GM12872 (cell line): ENCODE results near the gene TSSK3.

Experiments
- TF ChIP-seq, protein P1 (sequence below): IDR thresholded peaks from 3 replicates; pipeline ENCODE4 v1.5.1; 2011; ENCODE audit warnings: low read depth, mild to moderate bottlenecking, low read length, moderate library complexity; ENCODE audit not compliant: insufficient read depth

The TSSK3 gene

DNA sequence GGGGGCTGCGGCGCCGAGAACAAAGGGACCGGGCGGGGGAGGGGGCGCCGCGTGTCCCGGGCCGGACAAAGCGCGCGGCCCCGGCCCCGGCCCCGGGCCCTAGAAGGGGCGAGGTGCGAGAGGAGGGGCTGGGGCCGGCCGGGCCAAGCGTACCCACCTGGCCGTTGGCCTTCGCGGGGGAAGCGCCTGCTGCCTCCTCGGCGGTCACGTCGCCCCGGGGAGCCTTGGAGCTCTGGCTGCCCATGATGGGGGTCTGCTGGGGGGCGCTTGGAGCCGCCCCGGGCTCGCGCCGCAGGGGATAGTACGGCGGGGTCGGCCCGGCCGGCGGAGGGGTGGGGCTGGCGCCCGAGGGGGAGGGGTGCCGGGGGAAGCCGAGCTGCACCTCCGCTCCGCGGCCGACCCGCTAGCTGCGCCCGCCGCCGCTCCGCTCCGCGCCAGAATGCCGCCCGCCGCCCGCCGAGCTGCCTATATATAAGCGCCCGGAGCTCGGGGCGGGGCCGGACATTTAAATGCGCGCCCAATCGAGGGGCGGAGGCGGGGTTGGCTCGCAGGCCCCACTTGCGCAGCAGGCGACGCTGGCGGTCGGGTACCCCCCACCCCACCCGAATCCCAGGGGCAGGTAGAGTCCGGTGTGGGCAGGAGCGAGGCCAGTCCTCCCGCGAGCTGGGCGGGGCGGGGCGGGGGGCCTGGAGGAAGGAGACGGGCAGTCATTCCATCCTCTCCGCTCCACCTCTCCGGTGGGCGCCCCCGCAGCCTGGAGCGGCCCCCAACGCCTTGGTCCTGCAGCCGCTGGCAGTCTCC, 26.3 kb upstream of the TSSK3 start, which contains the start of gene MARCKSL1:
Gene MARCKSL1, minus strand, starts transcription at position 444 of the 801 bp plus-strand sequence. Its CDS starts 200 bp downstream, at position 244.
- TF ChIP-seq, protein P1, sequence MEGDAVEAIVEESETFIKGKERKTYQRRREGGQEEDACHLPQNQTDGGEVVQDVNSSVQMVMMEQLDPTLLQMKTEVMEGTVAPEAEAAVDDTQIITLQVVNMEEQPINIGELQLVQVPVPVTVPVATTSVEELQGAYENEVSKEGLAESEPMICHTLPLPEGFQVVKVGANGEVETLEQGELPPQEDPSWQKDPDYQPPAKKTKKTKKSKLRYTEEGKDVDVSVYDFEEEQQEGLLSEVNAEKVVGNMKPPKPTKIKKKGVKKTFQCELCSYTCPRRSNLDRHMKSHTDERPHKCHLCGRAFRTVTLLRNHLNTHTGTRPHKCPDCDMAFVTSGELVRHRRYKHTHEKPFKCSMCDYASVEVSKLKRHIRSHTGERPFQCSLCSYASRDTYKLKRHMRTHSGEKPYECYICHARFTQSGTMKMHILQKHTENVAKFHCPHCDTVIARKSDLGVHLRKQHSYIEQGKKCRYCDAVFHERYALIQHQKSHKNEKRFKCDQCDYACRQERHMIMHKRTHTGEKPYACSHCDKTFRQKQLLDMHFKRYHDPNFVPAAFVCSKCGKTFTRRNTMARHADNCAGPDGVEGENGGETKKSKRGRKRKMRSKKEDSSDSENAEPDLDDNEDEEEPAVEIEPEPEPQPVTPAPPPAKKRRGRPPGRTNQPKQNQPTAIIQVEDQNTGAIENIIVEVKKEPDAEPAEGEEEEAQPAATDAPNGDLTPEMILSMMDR = no peak

DNA sequence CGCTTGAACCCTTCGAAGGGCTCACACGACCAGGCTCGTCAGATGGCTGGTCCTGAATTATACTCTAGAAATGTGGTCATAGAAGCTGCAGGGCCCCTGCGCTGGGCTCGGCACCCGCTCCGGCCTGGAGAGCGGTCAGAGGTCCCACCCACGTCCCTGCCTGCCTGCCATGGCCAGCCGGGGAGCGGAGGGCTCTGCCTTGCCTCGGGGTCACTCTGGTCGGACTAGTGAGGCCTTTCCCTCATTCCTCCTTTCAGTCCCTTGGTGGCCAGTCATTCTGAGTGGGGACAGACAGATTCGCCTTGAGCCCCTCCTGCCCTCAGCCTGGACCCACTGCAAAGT, 25.8 kb upstream of the TSSK3 start:
- TF ChIP-seq, protein P1 = no peak

DNA sequence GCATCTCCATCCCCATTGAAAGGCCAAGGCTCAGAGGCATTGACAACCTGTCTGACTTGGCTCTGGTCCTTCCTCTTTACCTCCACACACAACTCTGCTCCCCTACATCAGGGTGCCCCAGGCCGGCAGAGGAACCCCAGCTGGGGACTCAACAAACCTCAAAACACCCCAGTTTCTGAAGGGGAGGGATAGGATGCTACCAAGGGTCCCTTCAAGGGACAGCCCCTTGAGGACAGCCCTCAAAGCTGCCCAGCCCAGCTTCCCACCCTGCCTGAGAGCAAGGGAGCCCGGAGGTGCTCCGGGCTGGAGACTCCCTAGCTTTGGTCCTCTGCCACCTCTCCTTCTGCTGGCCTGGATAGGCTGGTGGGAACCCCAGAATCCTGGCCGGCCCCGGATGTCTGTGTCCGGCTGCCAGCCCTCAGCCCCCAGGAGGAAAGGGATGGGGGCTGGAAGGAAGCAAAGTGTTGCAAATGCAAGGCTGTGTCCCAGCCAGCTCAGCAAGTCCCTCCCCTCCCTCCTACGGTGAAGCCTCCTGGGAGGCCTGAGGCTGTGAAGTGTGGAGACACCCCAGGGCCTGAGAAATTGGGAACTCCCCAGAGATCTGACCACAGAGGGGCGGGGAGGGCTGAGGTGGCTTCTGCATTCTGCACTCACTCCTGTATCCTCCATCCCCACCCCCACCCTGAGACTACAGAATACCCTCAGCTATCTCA, 25.2 kb upstream of the TSSK3 start:
- TF ChIP-seq, protein P1 = no peak

DNA sequence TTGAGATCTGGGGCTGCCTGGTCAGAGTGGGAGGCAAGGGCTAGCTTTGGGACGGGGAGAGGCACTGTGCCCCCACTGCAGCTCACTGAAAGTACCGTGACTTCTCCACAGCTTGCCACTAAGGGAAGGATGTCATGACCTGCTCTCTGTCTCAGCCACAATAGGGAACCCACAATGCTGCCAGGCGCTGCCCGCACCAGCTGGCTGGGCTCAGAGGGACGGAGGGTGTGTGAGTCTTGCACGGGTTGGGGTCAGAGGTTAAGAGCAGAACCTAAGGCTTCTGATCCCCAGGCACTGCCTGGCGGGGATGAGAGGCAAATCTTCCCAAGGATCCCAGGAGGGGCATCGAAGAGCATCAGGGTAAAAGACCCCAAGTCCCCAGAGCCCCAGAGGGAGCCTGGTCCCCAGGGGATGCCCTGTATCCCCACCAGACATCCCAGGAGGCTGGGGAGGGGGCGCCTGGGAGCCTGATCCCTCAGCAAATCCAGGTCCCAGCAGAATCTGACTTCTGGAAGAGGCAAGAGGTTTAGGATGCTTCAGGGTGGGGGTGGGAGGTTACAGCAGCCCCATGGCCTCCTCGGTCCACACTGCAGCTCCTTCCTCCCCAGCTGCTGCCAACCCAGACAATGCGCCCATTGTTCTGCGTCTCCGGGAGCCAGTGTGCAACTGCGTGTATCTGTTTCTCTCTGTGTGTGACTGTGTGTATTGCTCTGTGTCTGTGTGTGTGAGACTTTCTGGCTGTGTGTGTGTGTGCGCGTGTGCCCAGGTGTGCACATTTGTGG, 24.3 kb upstream of the TSSK3 start:
- TF ChIP-seq, protein P1 = no peak

DNA sequence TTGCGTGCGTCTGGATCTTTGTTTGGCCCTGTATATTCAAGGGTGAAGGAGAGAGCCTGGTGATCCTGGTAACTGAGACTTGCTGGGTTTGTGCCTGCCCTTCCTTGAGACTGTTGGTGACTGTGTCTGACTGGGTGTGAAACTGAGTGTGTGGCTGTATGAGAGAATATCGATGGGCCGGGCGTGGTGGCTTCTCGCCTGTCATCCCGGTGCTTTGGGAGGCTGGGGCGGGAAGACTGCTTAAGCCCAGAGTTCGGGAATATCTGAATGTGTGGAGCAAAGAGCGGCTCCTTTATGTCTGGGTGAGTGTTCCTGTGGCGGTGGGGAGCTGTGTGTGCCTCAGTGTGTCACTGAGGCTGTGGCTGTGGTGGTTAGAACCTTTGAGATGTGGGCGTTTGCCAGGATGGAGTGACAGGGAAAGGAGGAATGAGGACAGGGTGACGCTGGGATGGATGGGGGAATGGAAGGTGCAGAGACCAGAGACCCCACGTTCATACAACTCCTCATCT, 23.6 kb upstream of the TSSK3 start:
- TF ChIP-seq, protein P1 = no peak

DNA sequence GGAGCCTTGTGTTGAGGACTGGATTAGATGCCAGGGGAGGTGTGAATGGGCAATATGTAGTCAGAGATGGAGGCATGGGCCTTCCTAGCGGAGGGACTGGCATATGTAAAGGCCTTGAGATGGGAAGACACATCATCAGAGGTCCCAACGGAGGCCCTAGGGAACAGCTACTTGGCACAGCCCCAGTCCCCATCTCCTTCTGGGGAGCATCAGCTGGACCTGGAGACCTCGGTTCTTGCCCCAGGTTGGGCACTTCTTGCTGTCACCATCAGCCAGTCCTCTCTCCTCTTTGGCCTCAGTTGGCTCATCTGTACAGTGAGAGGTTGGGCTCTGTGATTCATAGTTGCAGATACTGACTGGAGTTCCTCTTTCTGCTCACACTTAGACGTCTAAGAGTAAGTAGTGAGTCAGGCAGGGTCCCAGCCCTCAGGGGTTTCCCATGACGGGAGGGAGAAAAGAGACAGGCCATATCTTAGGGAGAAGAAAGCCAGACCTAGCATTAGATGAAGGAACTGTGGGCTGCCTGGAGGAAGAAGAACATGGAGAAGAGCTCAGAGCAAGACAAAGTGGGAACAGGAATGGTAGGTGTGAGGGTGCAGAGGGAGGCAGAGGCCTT, 22.9 kb upstream of the TSSK3 start:
- TF ChIP-seq, protein P1 = no peak
